TTC549 (cell line): ENCODE results near the gene PBX3.
"Not testable (repeated sequence)": the region's sequence is repeated elsewhere in the genome, so short reads cannot be mapped to it uniquely, and the experiment has no call there.

Experiments used
- FAIRE-seq: peaks from 2 replicates; lab custom pipeline; 2012; peaks lifted over from hg19 to GRCh38; lab: Jason Lieb, UNC

The PBX3 gene

DNA sequence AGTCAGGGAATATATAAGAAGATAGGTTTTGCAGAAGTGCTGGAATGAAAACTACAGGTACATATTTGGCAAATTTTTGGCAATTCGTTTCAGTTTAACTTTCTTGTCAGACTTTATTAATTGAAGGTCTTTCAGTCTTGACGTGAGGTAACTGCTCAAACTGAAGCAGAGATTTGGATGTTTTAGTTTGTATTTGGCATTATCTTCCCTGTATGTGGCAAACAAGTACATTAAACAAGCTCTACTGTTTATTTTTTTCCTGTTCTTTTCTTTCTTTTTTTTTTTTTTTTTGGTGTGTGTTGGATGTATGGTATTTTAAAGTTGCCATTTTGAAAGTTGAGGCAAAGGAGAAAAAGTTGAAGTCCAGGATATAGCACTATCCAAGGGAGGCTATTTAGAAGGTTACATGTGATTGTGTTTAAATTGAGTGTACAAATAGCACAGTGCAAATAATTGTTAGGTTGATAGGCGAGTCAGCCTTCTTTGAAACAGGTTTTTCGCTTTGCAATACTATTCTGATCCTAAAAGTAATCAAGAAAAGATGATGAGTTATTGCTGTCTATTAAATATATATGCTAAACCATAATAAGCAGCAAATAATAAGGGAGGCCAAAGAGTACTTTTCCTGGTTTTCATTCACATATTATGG lies 2.2 kb downstream of the PBX3 start:
- FAIRE-seq, result no peak

DNA sequence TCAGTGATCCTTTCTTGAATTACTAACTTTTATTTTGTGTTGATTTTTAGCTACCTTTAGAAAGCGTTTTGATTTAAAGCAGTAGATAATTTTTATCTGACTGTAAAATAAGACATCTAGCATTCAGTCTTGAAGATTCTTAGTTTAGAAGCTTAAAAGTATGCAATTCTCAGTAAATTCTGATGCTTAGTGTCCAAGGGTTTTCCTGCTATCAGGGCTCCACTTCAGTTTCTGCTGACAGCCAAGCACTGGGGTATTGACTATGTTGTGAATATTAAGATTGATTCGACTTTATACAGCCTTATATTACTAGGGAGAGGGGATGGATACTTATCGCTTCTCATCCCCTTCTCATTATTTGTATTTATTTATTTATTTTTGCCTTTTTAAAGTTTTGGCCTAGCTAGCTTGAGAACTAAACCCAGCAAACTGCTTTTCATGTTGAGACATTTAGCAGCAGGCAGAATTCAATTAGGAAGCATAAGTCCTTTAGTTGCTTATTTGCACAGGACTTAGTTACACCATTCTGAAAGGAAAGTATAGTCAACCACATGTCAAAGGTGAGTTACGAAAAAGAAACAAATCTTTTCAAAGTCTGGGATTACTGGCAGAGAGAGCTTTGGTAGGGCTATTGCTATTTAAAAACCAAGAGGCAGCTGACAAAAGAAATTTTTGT lies 2.9 kb downstream of the PBX3 start:
- FAIRE-seq, result no peak

DNA sequence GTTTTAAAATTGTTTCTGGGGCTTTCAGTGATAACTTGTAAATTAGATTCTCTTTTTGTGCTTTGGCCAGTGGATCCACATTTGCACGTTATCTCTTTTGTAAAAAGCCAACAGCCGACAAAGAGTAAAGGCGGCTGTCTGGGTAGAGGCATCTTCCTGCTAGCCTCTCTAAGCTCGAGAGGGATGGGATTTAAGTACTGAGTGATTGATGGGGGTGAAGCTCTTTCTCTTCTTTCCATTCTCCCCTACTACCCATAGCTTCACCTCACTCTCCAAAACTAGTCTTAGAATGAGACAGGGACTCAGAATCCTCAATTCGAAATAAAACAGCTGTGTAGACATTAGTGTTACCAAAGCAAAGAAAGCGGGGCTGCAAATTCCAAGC lies 3.4 kb downstream of the PBX3 start:
- no peak for FAIRE-seq

DNA sequence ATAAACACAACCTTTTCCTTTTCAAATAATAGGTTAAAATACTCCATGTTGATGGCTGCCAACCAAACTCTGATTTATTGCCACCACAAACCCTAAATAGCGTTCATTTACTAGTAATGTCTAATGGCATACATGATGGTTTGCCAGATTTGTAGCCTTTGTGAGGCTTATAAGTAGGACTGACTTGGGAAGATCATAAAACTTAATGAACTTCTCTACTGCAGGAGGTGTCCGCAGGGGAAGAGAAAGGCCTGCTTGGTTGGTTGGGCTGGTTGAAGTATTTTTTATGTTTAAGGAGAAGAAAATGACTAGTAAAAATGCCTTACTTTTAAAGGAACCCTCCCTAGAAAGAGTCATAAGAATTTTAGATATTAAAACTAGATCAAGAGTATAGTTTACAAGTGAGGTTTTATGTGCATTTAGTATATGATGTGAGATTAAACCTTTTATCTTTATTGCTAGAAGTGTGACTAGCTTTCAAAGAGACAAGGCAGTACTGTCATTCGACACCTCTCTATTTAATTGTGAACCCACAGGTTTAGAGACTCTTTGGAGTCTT lies 5.0 kb downstream of the PBX3 start:
- FAIRE-seq, result no peak

DNA sequence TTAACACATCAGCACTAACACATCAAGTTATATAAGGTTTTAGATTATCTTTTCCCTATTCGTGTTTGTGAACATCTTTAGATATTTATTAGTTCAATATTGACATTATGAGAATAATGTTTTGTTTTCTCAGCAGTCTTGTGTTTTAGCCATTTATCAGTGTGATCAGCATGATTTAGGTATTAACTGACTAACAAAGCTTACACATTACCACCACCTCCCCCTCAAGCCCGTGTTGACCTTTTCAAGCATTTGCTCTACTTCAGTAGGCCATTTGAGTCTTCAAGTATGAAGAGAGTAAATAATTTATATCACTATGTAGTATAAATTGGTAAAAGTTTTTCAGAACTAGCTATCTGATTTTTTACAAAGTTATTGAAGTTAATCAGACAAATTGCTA lies 6.9 kb downstream of the PBX3 start:
- no peak for FAIRE-seq

DNA sequence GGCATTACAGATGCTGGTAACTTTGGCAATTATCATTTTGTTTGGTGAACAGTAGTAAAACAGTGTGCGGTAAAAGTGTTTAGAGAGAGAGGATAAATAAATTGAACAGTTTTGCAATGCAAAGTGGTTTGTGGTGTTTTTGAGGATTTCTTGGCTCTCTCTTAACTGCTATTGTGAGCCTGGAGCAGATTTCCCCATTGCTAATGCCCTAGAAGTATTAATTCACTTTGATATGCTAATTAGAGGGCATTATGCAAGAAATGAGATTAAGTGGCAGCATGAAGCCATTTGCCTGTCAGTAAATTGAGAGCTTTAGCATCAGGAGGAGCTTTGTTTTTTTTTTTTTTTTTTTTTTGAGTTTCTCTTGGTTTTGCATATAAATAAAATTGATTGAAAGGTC lies 8.2 kb downstream of the PBX3 start:
- no peak for FAIRE-seq

DNA sequence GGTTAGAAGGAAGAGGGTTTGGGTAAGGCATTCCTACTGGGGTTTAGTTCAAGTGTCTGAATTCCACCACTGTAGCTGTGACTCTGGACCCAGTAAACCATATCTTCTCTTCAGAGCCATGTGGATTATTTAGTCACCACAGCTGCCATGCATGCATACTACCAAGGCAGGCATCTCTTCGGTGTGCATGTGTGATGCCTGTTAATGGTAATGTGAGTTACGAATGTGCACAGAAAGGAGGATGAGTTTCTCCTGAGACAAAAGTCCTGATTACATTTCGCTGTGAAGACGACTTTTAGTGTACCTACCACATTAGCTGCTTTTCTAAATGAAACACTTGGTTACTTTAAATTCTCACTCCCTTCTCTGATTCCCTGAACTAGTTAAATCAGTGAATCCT lies 9.3 kb downstream of the PBX3 start:
- no peak for FAIRE-seq

DNA sequence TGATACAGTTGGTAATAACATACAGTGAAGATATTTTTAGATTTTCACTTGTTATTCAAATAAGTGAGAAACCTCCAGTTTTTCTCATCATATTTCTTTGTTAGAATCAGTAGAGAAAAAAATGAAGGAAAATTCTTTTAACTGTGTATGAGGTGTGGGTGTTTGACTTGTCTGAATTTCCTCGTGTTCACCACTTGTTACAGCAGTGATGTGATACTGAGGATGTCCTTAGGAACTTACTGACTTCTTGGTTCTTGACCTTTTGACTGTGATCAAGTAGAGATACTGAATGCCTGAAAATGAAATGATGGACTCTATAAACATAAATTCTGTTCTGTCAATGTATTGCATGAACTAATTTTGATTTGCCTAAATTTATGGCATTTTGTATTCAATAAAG lies 10.7 kb downstream of the PBX3 start:
- FAIRE-seq, result no peak

DNA sequence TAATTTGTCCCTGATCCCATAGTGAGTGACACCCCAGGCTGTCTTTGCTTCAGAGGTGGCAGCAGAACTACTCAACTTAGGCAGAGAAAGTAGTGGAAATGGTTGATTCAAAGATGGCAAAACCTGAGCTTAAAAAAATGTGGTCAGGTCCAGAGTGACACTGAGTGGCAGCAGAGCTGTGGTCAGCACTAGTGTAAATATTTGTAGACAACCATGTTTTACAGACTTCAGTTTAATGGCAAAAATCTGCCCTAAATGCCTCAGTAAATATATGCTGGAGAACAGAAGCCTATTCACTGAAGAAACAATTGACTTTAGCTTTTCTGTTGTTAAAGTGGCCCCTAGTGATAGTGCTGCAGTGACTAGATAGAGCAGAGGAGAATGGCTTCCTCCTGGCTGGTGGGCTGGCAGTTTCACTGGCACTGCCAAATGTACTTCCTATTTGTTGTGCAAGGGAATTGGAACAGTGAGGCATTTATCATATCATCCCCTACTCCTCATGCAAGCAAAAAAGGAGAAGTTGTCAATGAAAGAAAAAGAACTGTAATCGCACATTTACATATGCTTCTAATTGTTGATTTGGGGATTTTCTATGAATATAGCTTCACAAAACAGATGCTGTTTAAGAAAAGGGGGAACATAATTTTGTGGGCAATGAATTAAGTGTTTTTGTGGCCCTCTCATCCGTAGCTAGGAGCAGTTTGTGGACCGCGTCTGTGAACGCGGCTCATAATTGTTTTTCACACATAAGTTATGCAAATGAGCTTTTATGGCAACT lies 12.0 kb downstream of the PBX3 start:
- FAIRE-seq, result no peak

DNA sequence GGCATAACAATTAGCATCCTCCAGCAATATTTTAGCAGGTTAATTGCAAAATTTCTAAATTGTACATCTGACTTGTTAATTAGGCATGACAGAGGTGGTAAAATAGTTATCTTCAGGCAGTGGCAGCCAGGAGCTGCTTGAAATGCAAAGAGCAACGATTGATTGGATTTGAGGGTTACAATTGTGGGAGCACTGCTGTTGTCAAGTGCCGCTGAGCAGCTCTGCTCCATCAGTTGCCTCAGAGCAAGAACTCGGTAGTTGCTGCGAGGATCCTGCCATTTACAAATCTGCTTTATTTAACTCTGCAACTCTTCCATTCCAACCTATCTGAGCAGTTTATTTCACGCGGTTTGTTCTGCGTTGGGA lies 12.6 kb downstream of the PBX3 start:
- FAIRE-seq, result no peak

DNA sequence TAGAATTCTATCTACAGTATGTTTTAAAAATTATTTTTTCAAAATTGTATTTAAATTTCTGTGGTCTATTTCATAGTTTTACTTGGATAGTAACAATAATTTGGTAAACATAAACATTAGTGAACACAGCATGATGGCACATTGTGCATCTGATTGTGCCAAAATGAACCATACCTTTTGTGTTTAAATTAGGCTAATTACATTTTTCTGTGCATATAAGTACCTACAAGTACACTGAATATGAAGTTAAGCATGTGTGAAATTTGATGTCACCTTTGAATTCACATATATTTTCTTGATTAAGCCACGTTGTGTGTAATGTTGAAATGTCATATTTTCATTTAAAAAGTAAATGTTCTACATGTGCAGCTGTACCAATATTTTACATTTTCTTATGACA lies 13.4 kb downstream of the PBX3 start:
- FAIRE-seq, result no peak

DNA sequence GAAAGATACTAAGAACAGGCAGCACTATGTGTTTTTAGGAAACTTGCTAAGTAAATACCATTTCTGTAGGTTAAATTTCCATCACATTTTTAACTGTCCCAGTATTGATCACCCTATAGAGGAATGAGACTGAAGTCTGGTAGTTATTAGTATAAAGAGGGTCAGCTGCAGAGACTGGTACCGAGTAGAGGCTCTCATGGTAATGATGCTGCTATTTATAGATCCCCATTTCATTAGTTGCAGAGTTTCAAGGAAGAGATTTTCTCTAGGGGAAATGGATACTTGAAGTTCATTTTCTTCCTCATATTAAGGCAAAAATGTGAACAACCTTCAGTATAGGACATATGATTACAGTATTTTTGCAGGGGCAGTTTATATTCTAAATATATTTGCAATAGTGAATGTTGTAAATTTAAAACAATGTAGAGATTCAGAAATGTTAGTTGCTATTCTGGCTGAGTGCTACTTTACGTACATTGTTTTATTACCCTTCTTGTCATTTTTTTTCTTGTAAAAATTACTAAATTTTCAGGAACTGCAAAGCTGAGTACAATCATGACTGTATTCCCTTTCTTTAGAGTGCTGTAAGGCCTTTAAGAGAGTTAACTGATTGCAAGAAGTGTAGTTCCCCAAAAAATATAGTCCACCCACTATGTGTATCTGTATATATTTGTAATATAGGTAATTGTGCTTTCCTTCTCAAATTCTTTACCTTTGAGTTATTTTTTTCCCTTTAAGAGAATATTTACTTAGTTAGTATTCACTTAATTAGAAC lies 14.7 kb downstream of the PBX3 start:
- FAIRE-seq, result no peak

DNA sequence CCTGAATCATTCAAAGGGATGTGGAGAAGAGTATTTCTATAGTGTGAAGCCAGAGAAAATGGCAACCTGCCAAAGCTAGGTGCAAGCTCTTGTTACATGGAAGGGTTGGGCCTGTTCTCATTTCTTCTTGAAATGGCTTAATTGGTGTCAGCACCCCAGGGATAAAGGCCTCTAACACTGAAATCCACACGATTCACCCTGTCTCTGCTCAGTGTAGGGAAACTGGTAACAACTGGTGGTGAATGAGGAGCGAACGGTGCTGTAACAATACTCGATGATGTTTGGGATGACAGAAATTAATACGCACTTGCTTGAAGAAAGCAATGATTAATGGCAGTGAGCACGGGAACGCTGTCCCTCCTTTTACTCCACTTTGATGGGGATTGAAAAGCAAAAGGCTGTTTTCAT lies 16.2 kb downstream of the PBX3 start:
- no peak for FAIRE-seq

DNA sequence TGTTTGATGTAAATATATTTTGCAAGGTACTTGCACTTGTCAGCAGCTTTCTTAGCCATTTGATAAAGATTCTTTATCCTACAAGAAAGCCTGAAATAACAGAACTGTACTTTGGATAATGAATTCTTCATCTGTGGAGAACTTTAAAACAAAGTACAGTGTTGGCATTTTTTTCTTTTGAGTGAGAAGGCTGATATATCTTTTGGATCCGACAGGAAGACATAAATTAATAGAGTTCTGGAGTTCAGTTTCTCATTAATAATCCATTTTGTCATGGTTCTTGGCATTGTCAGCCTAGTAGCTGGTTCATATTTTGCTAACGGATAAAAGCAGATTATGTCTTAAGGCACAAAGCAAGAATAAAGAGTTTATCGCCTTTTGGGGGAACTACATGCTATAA lies 17.0 kb downstream of the PBX3 start:
- FAIRE-seq, result no peak

DNA sequence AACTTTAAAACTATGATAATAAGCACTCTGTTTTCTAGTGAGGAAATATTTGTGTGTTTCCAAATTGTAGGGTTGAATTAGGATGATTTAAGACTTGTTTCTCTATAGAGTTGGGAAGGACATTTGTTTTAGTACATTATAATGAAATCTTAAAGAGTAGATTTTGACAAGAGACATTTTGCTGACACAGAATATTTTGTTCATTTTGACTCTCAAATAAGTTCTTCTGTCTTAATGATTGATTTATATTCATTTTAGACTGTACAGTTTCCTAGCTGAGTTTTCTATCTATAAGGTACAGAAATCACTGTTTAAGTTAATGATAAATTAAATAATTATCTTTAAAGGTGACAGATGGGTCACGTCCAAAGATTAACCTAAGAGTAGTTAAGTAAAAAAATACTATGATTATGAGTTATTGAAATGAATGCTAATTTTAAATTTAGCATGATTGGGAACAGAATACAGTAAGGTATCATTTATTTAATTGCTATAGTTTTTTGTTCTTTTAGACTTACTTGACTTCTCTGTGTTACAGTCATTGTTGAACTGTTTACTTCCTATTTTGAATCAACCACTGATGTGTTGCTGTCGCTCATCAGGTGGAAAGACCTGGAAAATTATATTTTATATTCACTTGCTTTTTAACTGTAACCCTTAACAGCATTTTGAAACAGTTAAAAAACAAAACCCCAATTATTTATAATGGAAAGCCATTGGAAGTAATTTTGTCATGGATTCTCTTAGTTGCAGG lies 19.5 kb downstream of the PBX3 start:
- no peak for FAIRE-seq

DNA sequence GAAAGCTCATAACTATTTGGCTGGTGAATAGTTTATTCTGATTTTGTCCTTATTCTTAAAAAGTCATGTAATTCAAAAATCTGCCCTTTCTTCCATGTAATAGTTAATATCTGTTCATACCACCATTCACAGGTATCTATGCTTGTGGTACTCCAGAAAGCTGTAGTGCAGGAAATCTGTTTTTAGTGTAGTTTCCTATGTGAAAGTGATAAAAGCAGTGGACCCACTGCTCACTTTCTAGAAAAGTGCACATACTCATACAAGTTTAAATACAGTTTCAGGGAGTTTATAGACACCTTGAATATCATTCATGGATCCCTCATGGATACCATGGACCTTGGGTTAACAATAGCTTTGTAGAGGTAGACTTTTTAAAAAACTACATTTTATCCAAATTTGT lies 20.2 kb downstream of the PBX3 start:
- FAIRE-seq, result no peak

DNA sequence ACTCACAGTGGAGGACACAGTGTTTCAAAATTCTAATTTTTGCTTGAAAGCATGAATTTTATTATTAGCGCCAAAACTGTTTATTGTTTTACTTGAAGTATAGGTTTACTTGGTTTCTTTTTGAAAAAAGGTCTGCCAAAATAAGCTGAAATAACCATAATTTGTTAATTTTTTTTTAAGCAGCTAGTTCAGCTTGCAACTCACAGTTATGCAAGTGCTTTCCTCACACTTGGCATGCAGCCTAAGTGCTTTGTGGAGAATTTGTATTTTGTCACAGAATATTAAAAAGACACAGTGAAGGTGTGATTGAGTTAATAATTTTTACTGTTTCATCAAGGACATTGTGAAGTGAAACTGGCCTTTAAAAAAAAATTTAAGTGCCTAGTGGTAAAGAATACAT lies 21.6 kb downstream of the PBX3 start:
- no peak for FAIRE-seq

DNA sequence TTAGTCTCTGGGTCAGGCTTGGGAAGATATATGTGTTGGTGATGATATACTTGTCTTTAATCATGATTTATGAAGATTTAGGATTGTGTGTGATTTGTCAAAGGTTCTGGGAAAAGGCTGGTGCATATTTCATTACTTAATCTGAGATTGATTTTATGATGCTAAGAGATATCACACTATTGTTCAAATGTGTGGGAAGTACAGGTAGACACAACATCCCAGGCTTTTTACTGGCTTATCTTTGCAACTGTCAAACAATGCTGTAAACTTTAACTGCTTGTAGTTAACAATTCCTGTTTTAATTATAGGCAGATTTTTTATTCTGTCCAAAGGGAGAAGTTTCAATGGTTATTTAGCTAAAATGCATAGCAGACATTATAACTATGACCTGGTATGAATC lies 23.9 kb downstream of the PBX3 start:
- no peak for FAIRE-seq

DNA sequence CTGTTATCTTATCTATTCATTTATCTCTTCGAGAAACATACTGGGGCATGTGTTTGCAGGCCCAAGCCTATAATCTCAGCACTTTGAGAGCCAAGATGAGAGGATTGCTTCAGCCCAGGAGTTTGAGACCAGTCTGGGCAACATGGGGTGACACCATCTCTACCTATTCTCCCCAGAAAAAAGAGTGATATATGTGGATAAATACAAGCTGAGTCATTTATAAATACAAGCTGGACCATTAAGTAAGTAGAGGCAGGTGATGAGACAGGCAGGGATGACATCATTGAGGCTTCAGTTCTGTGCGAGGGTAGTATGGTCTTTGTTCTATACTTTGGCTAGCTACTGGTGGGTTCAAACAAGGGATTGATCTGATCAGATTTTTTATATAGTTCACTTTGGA lies 25.6 kb downstream of the PBX3 start:
- FAIRE-seq, result no peak

DNA sequence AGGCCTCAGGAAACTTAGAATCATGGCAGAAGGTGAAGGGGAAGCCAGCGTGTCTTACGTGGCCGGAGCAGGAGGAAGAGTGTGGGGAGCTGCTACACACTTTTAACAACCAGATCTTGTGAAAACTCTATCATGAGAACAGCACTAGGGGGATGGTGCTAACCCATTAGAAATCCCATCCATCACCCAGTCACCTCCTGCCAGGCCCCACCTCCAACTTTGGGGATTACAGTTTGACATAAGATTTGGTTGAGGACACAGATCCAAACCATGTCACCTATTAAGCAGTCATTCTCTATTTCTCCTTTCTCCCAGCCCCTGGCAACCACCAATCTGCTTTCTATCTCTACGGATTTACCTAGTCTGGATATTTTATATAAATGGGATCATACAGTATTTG lies 26.9 kb downstream of the PBX3 start:
- no peak for FAIRE-seq

DNA sequence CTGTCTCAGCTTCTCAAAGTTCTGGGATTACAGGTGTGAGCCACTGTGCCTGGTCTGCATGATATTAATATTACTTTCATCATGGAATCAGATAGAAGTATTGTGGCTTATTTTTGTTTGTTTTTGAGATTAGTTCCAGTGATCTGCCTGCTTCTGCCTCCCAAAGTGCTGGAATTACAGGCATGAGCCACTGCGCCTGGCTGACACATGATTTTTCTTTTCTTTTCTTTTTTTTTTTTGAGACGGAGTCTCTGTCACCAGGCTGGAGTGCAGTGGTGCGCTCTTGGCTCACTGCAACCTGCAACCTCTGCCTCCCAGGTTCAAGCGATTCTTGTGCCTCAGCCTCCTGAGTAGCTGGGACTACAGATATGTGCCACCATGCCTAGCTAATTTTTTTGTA lies 29.6 kb downstream of the PBX3 start:
- not testable (repeated sequence) for FAIRE-seq
